ENCODE results near the gene C7orf25. TPM values are rescaled to one million over a fixed set of nuclear protein-coding genes. Genes with fewer than 3 reads are reported as not detected.

C7orf25 gene
- total RNA-seq, 1 experiment from 2014 or later, result 15.8 TPM

GRCh38 chr7:42877862-42878261 lies 34.0 kb downstream of the C7orf25 start:
- DNase-seq (ENCODE audit: low spot score), result no peak

DNA sequence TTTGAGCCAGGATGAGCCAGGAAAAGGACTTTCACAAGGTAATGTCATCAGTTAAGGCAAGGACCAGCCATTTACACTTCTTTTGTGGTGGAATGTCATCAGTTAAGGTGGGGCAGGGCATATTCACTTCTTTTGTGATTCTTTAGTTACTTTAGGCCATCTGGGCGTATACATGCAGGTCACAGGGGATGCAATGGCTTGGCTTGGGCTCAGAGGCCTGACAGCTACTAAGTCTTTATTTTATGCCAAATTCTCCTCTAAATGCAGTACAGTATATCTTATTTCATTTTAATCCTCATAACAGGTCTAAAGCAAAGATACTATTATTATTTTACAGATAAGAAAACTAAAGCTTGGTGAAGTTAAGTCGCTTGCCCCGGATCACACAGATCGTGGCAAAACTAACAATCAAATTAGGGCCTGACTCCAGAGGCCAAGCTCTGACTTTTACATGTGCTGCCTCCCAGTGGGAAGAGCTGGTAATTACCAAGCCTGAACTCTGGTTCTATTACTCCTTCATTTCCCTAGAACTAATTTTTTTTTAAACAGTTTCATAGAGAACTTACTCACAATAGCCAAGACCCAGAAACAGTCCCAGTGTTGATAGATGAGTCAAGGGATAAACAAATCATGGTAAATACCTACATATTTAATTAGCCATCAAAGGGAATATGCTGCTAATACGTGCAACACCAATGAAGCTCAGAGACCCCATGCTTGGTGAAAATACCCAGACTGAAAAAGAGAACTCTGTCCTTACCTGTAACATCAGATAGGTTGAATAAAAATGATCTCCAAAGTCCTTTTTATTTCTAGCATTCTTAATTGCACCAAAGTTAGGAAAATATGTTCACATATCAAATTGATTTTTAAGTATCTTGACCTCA lies 35.4 kb downstream of the C7orf25 start:
- DNase-seq (ENCODE audit: low spot score), result peak; percentile 81

DNA sequence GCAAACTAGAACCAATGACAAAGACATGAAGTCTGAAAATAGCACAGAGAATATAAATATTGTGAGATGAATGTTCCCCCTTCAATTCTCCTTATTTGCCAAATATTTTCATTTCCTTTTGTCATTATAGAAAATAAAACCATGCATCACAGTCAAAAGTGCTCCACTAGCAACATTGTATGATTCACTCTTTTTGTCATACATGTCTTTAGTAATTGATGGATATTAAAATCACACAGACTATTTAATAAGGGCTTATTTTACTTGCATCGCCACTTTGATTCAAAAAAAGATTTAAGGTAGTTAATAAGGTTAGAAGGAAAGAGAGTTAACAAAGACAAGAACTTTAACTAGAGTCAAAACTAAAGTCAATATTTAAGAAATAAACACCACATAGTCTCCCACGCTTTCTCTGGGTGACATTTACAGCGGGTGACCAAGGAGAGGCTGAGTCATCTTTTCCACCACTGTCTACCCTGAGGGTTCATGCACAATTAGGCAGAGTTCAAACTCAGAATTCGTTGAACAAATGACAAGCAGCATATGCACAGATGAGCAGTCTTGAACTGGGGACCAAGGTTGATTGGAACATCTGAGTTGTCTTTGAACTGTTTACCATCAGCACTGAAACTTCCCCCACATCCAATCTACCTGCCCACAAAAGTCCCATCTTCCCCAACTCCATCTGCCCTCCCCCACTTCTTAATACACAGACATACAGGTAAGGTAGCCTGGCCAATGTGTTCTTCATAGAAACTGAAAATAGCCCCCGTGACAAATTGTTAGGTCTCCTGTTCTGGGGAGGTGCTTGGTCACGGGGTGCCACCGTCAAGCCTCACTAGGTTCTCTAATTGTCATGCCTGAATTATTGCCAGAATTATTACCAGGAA lies 42.5 kb downstream of the C7orf25 start:
- peak; percentile 66 for DNase-seq (ENCODE audit: low spot score)

DNA sequence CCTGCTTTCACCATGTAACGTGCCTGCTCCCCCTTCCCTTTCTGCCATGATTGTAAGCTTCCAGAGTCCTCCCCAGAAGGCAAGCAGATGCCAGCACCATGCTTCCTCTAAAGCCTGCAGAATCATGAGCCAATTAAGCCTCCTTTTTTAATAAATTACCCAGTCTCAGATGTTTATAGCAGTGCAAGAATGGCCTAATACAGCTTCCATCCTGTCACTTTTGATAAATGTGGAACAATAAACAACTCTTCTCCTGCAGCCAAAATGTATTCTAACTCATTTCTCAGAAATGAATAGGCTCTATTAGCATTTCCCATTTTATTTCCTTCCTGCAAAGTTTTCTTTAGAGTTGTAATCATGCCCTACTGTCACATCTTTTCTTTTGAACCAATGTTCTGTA lies 43.4 kb downstream of the C7orf25 start:
- no peak for DNase-seq (ENCODE audit: low spot score)

Other genes with a start within 250 kb of the C7orf25 start
- gene PSMA2, start 20.1 kb upstream of the C7orf25 start, total RNA-seq (2014; rRNA removed; shearing (Covaris generic)), result 653 and 656 TPM in 2 replicates
- 114 and 145 TPM in 2 replicates for gene MRPL32, start 20.3 kb upstream of the C7orf25 start, total RNA-seq (2014; rRNA removed; shearing (Covaris generic))
- gene HECW1, start 200.6 kb upstream of the C7orf25 start, total RNA-seq (2014; rRNA removed; shearing (Covaris generic)), result 25.9 and 33.8 TPM in 2 replicates

Data from H4 (cell line).